Nephron (organoid): ENCODE measurements around the gene C11orf65.
A peak's percentile ranks its signal among the peaks of the same experiment; 100 is the strongest.

ENCODE experiments used
- H3K27ac Mint-ChIP-seq, 3 experiments: 2 replicates each; pipeline ENCODE4 v1.8.0; 2020; ENCODE audit warnings: mixed read lengths in 3 of 3, mild to moderate bottlenecking in 2 of 3, moderate library complexity in 1 of 3
- H3K27me3 Mint-ChIP-seq: 2 replicates; pipeline ENCODE4 v1.8.0; 2021; ENCODE audit warnings: low read depth, mild to moderate bottlenecking, moderate library complexity, mixed read lengths
- H3K36me3 Mint-ChIP-seq: 2 replicates; pipeline ENCODE4 v1.8.0; 2020; ENCODE audit warnings: low read depth, mixed read lengths
- H3K4me1 Mint-ChIP-seq: 2 replicates; pipeline ENCODE4 v1.8.0; 2020; ENCODE audit warnings: mixed read lengths
- H3K4me3 Mint-ChIP-seq, 3 experiments: 2 replicates each; pipeline ENCODE4 v1.8.0; 2020; ENCODE audit warnings: mild to moderate bottlenecking in 3 of 3, mixed read lengths in 3 of 3, moderate library complexity in 2 of 3
- H3K9me3 Mint-ChIP-seq: 2 replicates; pipeline ENCODE4 v1.8.0; 2020; ENCODE audit warnings: mixed read lengths
- TF ChIP-seq, protein P1 (sequence below), 3 experiments: fragments of 200-600 bp; sonication (generic); IDR thresholded peaks; one replicate each; pipeline ENCODE4 v1.5.0; 2021; ENCODE audit warnings: antibody characterized with exemption in 3 of 3; ENCODE audit not compliant: unreplicated experiment in 3 of 3

Gene C11orf65

GRCh38 chr11:108501396-108501795 is 34.1 kb upstream of the C11orf65 start:
- Mint-ChIP-seq H3K36me3 (no peaks in the 10 kb centered on the region), H3K9me3 (no peaks in the 10 kb centered on the region), H3K27ac (peak overlapping the region in 2 of 3 experiments; percentile 26 to 72), H3K27me3 (no peaks in the 10 kb centered on the region), H3K4me3 (peak overlapping the region in 2 of 3 experiments; percentile 24 to 34), H3K4me1 (peaks cover 12% of the 10 kb centered on the region)
- TF ChIP-seq, protein P1, sequence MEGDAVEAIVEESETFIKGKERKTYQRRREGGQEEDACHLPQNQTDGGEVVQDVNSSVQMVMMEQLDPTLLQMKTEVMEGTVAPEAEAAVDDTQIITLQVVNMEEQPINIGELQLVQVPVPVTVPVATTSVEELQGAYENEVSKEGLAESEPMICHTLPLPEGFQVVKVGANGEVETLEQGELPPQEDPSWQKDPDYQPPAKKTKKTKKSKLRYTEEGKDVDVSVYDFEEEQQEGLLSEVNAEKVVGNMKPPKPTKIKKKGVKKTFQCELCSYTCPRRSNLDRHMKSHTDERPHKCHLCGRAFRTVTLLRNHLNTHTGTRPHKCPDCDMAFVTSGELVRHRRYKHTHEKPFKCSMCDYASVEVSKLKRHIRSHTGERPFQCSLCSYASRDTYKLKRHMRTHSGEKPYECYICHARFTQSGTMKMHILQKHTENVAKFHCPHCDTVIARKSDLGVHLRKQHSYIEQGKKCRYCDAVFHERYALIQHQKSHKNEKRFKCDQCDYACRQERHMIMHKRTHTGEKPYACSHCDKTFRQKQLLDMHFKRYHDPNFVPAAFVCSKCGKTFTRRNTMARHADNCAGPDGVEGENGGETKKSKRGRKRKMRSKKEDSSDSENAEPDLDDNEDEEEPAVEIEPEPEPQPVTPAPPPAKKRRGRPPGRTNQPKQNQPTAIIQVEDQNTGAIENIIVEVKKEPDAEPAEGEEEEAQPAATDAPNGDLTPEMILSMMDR (IDR thresholded peaks at IDR 0.05; ENCODE audit: unreplicated experiment in 3 of 3), result no peak

DNA sequence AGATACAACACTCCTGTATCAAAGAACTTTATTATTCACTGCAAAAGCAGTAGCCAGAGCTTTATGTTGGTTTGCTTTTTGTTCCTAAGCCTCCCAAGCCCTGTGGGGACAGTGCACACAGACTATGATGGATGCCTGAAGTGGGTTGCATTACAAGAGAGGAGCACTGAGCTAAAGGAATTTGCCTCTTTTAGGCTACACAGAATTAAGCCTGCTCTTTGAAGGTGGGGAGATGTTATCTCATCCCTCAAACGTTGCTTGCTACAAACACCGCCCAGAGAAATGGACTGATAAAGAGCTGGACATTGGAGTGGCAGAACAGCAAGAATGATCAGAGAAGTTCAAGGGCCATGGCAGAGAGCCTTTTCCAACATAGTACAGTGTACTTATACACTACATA is 33.4 kb upstream of the C11orf65 start:
- H3K4me1 Mint-ChIP-seq, result peaks cover 18% of the 10 kb centered on the region
- no peaks in the 10 kb centered on the region for H3K9me3 Mint-ChIP-seq
- H3K27ac Mint-ChIP-seq, result peak overlapping the region in 2 of 3 experiments; percentile 84 to 93
- H3K4me3 Mint-ChIP-seq, result peak overlapping the region; percentile 70 to 82 (median 78)
- no peaks in the 10 kb centered on the region for H3K36me3 Mint-ChIP-seq
- H3K27me3 Mint-ChIP-seq, result no peaks in the 10 kb centered on the region
- TF ChIP-seq, protein P1 (IDR thresholded peaks at IDR 0.05; ENCODE audit: unreplicated experiment in 3 of 3), result no peak

GRCh38 chr11:108500169-108500568 is 32.8 kb upstream of the C11orf65 start:
- TF ChIP-seq, protein P1 (IDR thresholded peaks at IDR 0.05; ENCODE audit: unreplicated experiment in 3 of 3), result no peak
- Mint-ChIP-seq H3K27ac (peak overlapping the region; percentile 66 to 93 (median 84)), H3K4me3 (peak overlapping the region; percentile 70 to 82 (median 78)), H3K36me3 (no peaks in the 10 kb centered on the region), H3K27me3 (no peaks in the 10 kb centered on the region), H3K9me3 (no peaks in the 10 kb centered on the region), H3K4me1 (peaks cover 18% of the 10 kb centered on the region)

DNA sequence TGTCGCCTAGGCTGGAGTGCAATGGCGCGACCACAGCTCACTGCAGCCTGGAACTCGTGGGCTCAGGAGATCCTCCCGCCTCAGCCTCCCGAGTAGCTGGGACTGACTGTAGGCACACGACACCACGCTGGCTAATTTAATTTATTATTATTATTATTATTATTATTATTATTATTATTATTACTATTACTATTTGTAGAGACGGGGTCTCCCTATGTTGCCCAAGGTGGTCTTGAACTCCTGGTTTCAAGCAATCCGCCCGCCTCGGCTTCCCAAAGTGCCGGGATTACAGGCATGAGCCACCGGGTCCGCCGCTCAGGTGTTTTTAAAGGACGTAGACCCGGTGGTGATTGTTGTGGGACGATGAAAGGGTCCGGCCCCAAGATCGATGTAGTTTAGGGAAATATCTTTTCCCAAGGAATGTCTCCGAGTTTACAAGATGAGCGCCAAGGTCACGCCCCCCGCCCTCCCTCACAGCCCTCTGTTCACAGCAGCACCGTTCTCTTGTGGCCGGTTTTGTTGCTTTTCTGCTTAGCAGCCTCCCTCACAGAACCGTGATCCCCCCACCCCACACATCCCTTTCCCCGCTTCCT is 31.6 kb upstream of the C11orf65 start:
- H3K9me3 Mint-ChIP-seq, result no peaks in the 10 kb centered on the region
- H3K4me1 Mint-ChIP-seq, result peaks cover 28% of the 10 kb centered on the region
- peak overlapping the region; percentile 91 to 94 (median 92) for H3K4me3 Mint-ChIP-seq
- H3K27me3 Mint-ChIP-seq, result no peaks in the 10 kb centered on the region
- H3K27ac Mint-ChIP-seq, result peak overlapping the region; percentile 84 to 95 (median 93)
- TF ChIP-seq, protein P1 (IDR thresholded peaks at IDR 0.05; ENCODE audit: unreplicated experiment in 3 of 3), result no peak
- no peaks in the 10 kb centered on the region for H3K36me3 Mint-ChIP-seq

DNA sequence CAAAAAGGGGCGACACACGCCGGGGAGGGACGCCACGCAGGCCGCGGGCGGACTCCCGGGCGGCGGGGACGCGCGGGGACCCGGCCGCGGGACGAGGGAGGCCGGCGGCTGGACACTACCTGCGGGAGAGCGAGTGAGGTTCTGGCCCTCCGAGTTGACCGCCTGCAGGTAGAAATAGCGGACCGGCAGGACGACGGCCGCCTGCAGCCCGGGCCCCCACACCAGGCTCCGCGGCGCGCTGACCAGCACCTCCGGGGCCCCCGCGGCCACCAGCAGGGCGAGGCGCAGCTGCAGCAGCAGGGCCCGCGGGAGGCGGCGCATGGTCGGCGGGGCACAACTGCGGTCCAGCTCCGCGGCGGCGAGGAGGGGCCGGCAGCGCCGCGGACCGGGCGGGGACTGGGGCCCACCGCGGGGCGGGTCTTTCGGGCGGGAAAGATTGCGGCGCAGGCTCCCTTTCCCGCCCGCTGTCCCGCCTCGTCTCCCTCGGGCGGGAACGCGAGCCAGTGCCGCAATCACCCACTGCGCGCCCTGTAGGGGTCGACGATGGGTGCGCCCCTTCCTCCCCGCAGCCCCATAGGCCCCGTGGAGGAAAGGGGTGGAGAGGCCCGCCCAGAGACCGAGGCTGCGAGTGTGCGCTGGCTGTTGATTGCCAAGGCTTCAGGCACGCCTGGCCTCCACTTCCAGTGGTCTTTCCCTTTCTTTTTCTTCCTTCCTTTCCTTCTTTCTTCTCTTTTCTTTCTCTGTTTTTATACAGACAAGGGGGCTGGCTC is 30.9 kb upstream of the C11orf65 start, which contains the start of gene POGLUT3:
POGLUT3 (minus strand) TSS at position 339 of the 770 bp plus-strand sequence; CDS start at position 321, 18 bp downstream.
- no peaks in the 10 kb centered on the region for H3K36me3 Mint-ChIP-seq
- peak within 1 kb of the TSS; percentile 98 to 99 (median 99) for H3K27ac Mint-ChIP-seq
- peak within 1 kb of the TSS; percentile 91 to 97 (median 92) for H3K4me3 Mint-ChIP-seq

More for the DNA sequence above, 30.9 kb upstream of the C11orf65 start, which contains the start of gene POGLUT3:
- Mint-ChIP-seq H3K27me3 (no peaks in the 10 kb centered on the region), H3K4me1 (peaks cover 28% of the 10 kb centered on the region), H3K9me3 (no peaks in the 10 kb centered on the region)
- TF ChIP-seq, protein P1 (IDR thresholded peaks at IDR 0.05; ENCODE audit: unreplicated experiment in 3 of 3), result no peak
